ENCODE measurements around the gene CPXM1. TPM values are rescaled to one million over a fixed set of nuclear protein-coding genes. Genes with fewer than 3 reads are reported as not detected.
"Not testable (repeated sequence)": the region's sequence is repeated elsewhere in the genome, so short reads cannot be mapped to it uniquely, and the experiment has no call there.

The CPXM1 gene
- total RNA-seq, 1 donor from 2014 or later = 218 TPM

- H3K4me1 Mint-ChIP-seq = no peaks in the 10 kb centered on the region
- no peak for DNase-seq (ENCODE audit: low read depth, low spot score)
- TF ChIP-seq CTCF (conservative IDR thresholded peaks at IDR 0.05) = no peak
- H3K4me3 Mint-ChIP-seq = no peak overlapping the region
- peaks cover 2% of the 10 kb centered on the region for H3K9me3 Mint-ChIP-seq
- no peaks in the 10 kb centered on the region for H3K36me3 Mint-ChIP-seq (ENCODE audit: low read depth)
- H3K27ac Mint-ChIP-seq (ENCODE audit: unreplicated experiment) = no peak overlapping the region
- peaks cover 19% of the 10 kb centered on the region for H3K27me3 Mint-ChIP-seq (ENCODE audit: low read depth)
Observed at GRCh38 chr20:2773812-2774211, 26.6 kb downstream of the CPXM1 start.

DNA sequence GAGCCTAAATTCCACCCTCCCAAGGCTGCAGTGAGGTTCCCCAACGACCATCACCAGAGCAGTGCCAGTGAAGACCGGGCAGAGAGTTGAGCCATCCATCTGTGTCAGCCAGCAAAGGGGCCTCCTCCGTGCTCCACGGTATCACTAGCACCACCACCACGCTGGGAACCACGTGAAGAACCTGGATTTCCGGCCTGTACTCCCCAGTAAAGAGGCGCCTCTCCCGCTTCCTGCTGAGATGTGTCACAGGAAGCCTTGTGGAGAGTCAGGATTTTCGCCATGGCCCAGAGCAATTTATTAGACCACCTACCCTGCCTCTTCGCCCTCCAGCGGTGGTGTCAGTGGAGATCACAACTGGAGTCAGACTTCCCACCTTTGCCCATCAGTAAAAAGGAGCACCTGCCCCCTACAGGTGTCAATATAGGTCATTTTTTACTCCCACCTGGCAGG, 28.8 kb downstream of the CPXM1 start:
- peaks cover 25% of the 10 kb centered on the region for H3K27me3 Mint-ChIP-seq (ENCODE audit: low read depth)
- H3K4me3 Mint-ChIP-seq = no peak overlapping the region
- no peak for TF ChIP-seq CTCF (conservative IDR thresholded peaks at IDR 0.05)
- H3K9me3 Mint-ChIP-seq = peaks cover 2% of the 10 kb centered on the region
- no peak for DNase-seq (ENCODE audit: low read depth, low spot score)
- H3K27ac Mint-ChIP-seq (ENCODE audit: unreplicated experiment) = no peak overlapping the region
- H3K4me1 Mint-ChIP-seq = no peaks in the 10 kb centered on the region
- no peaks in the 10 kb centered on the region for H3K36me3 Mint-ChIP-seq (ENCODE audit: low read depth)

GRCh38 chr20:2770091-2770490, 30.3 kb downstream of the CPXM1 start:
- H3K4me3 Mint-ChIP-seq; H3K27ac Mint-ChIP-seq (ENCODE audit: unreplicated experiment); H3K9me3 Mint-ChIP-seq; H3K4me1 Mint-ChIP-seq; DNase-seq (ENCODE audit: low read depth, low spot score); H3K36me3 Mint-ChIP-seq (ENCODE audit: low read depth): not testable (repeated sequence)
- peaks cover 25% of the 10 kb centered on the region for H3K27me3 Mint-ChIP-seq (ENCODE audit: low read depth)

GRCh38 chr20:2768632-2769015, 31.8 kb downstream of the CPXM1 start:
- Mint-ChIP-seq H3K27me3 (ENCODE audit: low read depth) (peaks cover 30% of the 10 kb centered on the region), H3K9me3 (no peaks in the 10 kb centered on the region), H3K36me3 (ENCODE audit: low read depth) (no peaks in the 10 kb centered on the region), H3K4me1 (no peaks in the 10 kb centered on the region), H3K4me3 (no peak overlapping the region), H3K27ac (ENCODE audit: unreplicated experiment) (no peak overlapping the region)
- DNase-seq (ENCODE audit: low read depth, low spot score) = no peak
- no peak for TF ChIP-seq CTCF (conservative IDR thresholded peaks at IDR 0.05)

- H3K27ac Mint-ChIP-seq (ENCODE audit: unreplicated experiment) = no peak overlapping the region
- peaks cover 36% of the 10 kb centered on the region for H3K27me3 Mint-ChIP-seq (ENCODE audit: low read depth)
- TF ChIP-seq CTCF (conservative IDR thresholded peaks at IDR 0.05) = no peak
- no peaks in the 10 kb centered on the region for H3K4me1 Mint-ChIP-seq
- no peaks in the 10 kb centered on the region for H3K36me3 Mint-ChIP-seq (ENCODE audit: low read depth)
- no peak for DNase-seq (ENCODE audit: low read depth, low spot score)
- no peak overlapping the region for H3K4me3 Mint-ChIP-seq
- no peaks in the 10 kb centered on the region for H3K9me3 Mint-ChIP-seq
Observed at GRCh38 chr20:2767768-2768631, 32.4 kb downstream of the CPXM1 start.

DNA sequence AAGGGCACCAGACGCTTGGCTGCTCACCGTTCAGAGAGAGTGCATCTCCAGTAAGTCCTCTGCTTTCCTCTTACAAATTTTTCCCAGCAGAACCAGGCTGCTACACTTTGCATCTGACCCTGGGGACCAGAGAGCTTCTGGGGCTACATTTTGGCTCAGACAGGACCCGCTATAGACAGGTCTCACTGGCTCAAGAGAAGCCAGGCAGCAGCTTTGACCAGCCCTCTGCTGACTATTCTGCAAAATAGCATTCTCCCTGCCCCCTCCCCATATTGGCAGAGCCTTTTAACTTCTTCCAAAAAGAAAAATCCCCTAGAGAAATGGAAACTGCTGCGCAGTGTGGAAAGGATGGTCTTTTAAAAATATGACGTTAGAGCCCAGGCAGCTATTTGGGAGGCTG, 37.2 kb downstream of the CPXM1 start:
- Mint-ChIP-seq H3K4me3 (no peak overlapping the region), H3K9me3 (no peaks in the 10 kb centered on the region), H3K27ac (ENCODE audit: unreplicated experiment) (no peak overlapping the region), H3K36me3 (ENCODE audit: low read depth) (no peaks in the 10 kb centered on the region), H3K4me1 (no peaks in the 10 kb centered on the region), H3K27me3 (ENCODE audit: low read depth) (peaks cover 32% of the 10 kb centered on the region)
- no peak for TF ChIP-seq CTCF (conservative IDR thresholded peaks at IDR 0.05)
- DNase-seq (ENCODE audit: low read depth, low spot score) = no peak

Measured in neural crest cell (in vitro differentiated cells).